ENCODE data around the gene ADH5. TPM values are rescaled to one million over a fixed set of nuclear protein-coding genes. Genes with fewer than 3 reads are reported as not detected.

The ADH5 gene
- total and polyA plus RNA-seq, 2 of the 8 experiments (the other 6 are each of a cell fraction or from before 2014, with no cell fraction given) = 223 to 327 TPM

GRCh38 chr4:99079625-99080295 lies 8.8 kb downstream of the ADH5 start (continued):
- TF ChIP-seq GABPA (IDR thresholded peaks at IDR 0.05; ENCODE audit: borderline replicate concordance, insufficient read depth, low read length) (no peak), SIX5 (IDR thresholded peaks at IDR 0.05; ENCODE audit: low read depth, low read length) (no peak), USF2 (IDR thresholded peaks at IDR 0.05; ENCODE audit: low read length) (no peak), RXRA (IDR thresholded peaks at IDR 0.05; ENCODE audit: insufficient read depth, low read depth, low read length) (no peak), KDM1A (IDR thresholded peaks at IDR 0.05; ENCODE audit: borderline replicate concordance, low read length) (no peak), TEAD4 (IDR thresholded peaks at IDR 0.05; ENCODE audit: low read depth, low read length) (no peak), MAX (IDR thresholded peaks at IDR 0.05) (no peak), MAFK (IDR thresholded peaks at IDR 0.05; ENCODE audit: low read depth, low read length) (no peak), JUN (IDR thresholded peaks at IDR 0.05; ENCODE audit: low read depth, low read length) (no peak)
